Metanephros (tissue), 2 donors: ENCODE data around the gene TDRD1. TPM values are rescaled to one million over a fixed set of nuclear protein-coding genes. Genes with fewer than 3 reads are reported as not detected.

Experiments
- small RNA-seq: library from RNA; depleted of rRNA; stranded (forward); fragments of <200 nt; gene quantifications from one replicate; pipeline ENCODE3, GENCODE V24; 2014; ENCODE audit warnings: low replicate concordance
- total RNA-seq: library from RNA; depleted of rRNA; stranded (reverse); fragments of >200 nt; gene quantifications from one replicate; pipeline ENCODE4 v1.2.3, GENCODE V29; 2014

The TDRD1 gene
- total RNA-seq: 0.06 TPM

GRCh38 chr10:114179148-114179547 is at the start of gene TDRD1:
Gene TDRD1 (plus strand): TSS chr10:114179353. CDS start chr10:114187832, 8,479 bp downstream.

DNA sequence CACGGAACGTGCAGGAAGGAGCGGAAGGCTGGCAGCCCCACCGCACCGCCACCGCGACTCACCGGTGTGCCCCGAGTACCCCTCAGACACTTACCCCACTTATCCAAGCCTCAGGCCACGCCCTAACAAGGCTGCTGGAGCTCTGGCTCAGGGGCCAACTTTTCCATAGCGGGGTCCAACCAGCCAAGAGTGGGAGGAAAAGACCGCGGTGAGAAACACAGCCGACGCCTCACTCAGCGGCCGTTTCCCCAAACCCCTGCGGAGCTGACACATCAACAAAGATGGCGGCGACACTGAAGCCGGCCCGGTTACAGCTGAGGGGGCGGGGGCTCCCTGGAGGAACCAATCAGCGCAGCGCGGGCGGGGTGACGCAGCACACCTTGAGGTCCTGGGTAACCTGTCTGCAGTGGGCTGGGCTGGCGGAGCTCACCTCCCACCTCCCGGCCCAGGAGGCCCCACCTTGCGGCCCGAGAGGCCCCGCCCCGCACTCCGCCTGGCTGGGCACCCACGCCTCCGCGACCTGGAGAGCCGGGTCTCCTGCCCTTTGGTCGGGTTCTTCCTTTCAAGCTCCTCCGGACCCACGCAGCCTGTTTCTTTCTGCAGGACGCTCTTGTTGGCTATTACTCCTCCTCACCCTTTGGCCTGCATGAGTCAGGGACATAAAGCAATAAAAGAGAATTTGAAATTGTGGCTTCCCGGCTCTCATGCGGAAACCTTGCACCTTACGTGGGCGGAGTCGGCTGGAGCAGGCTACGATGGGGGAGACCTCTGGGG is 5.0 kb upstream of the TDRD1 start, which contains the start of gene CCDC186:
Gene CCDC186, minus strand, starts transcription at position 283 of the 774 bp plus-strand sequence. CDS start 10,935 bp downstream, outside the sequence.

GRCh38 chr10:114239117-114239993 is 60.2 kb downstream of the TDRD1 start, which contains the start of gene VWA2:
Gene VWA2 (plus strand): TSS chr10:114239254. CDS start chr10:114248714, 9,460 bp downstream.

Small RNA genes lying within 50 kb of the gene (small RNA-seq; reads per million reads assigned to genes)
- not detected for gene RF02277

Other genes with a start within 250 kb of the TDRD1 start
- gene ADRB1, start 135.5 kb upstream of the TDRD1 start, total RNA-seq: 0.53 TPM
- 20.3 TPM for gene CCDC186, start 5.2 kb upstream of the TDRD1 start, total RNA-seq
- 3.0 TPM for gene VWA2, start 59.9 kb downstream of the TDRD1 start, total RNA-seq
- 41.6 TPM for gene AFAP1L2, start 225.1 kb downstream of the TDRD1 start, total RNA-seq